ENCODE measurements around the gene TMEM176B.

TMEM176B gene

DNA sequence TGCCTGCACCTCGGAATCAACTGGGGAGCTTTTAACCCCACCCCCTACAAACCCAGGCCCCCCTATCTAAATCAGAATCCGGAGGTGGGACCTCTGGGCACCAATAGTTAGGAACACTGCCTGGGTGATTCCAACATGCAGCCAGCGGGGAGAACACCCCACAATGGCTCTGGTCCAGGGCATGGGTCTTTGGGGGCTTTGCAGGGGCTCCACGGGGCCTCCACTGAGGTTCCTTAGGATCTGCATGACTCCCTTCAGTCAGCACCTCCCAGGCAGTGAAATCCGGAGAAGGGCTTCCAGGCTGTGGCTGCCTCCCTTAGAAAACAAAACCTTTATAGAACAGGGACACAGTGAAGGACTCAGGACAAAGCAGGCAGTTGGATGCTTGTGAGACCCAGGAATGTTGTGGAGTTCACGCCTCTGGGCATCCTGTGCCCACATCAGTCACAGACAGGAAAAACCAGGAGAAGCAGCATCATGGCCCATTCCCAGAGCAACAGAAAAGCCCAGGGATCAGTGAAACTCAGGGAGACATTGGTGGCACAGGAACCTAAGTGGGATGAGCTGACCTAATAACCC lies 35.6 kb upstream of the TMEM176B start:
- Histone ChIP-seq H3K9me3 (ENCODE audit: control insufficient read depth, low read length) (peaks cover 4% of the 10 kb centered on the region), H3K4me3 (ENCODE audit: low read length) (no peak overlapping the region), H3K36me3 (ENCODE audit: control insufficient read depth, insufficient read depth, low read length, severe bottlenecking) (no peaks in the 10 kb centered on the region), H3K27me3 (replicated peaks; ENCODE audit: control insufficient read depth, insufficient read depth, low read length) (peaks cover 4% of the 10 kb centered on the region), H3K4me1 (ENCODE audit: control insufficient read depth, insufficient read depth, low read length) (no peaks in the 10 kb centered on the region), H3K9ac (ENCODE audit: low read length) (no peak overlapping the region)
- no peak for DNase-seq (ENCODE audit: low read depth)

GRCh38 chr7:150835019-150835418 lies 34.9 kb upstream of the TMEM176B start:
- Histone ChIP-seq H3K27me3 (replicated peaks; ENCODE audit: control insufficient read depth, insufficient read depth, low read length) (peaks cover 4% of the 10 kb centered on the region), H3K36me3 (ENCODE audit: control insufficient read depth, insufficient read depth, low read length, severe bottlenecking) (no peaks in the 10 kb centered on the region), H3K9ac (ENCODE audit: low read length) (no peak overlapping the region), H3K4me1 (ENCODE audit: control insufficient read depth, insufficient read depth, low read length) (no peaks in the 10 kb centered on the region), H3K4me3 (ENCODE audit: low read length) (no peak overlapping the region), H3K9me3 (ENCODE audit: control insufficient read depth, low read length) (peaks cover 4% of the 10 kb centered on the region)
- no peak for DNase-seq (ENCODE audit: low read depth)

DNA sequence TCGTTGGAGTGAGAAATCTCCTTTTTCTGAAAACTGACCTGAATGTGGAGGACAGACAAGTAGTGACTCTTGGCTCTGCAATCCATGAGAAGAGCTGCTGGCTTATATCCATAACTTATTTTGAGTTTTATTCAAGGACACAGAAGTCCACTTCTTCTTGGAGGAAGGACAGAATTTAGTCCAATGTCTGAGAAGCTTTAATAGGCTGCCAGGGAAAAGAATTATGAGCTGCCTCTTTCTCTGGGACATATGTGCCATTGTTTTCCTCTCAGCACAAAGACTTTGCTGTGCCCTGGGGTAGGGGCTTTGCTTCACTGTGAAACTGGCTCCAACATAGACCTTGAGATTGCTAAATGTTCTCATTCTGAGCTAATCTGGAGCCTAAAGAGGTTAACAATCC lies 31.7 kb upstream of the TMEM176B start:
- peaks cover 12% of the 10 kb centered on the region for H3K27me3 ChIP-seq (replicated peaks; ENCODE audit: control insufficient read depth, insufficient read depth, low read length)
- no peaks in the 10 kb centered on the region for H3K4me1 ChIP-seq (ENCODE audit: control insufficient read depth, insufficient read depth, low read length)
- no peak overlapping the region for H3K9ac ChIP-seq (ENCODE audit: low read length)
- H3K9me3 ChIP-seq (ENCODE audit: control insufficient read depth, low read length), result peaks cover 4% of the 10 kb centered on the region
- H3K4me3 ChIP-seq (ENCODE audit: low read length), result no peak overlapping the region
- no peak for DNase-seq (ENCODE audit: low read depth)
- no peaks in the 10 kb centered on the region for H3K36me3 ChIP-seq (ENCODE audit: control insufficient read depth, insufficient read depth, low read length, severe bottlenecking)

DNA sequence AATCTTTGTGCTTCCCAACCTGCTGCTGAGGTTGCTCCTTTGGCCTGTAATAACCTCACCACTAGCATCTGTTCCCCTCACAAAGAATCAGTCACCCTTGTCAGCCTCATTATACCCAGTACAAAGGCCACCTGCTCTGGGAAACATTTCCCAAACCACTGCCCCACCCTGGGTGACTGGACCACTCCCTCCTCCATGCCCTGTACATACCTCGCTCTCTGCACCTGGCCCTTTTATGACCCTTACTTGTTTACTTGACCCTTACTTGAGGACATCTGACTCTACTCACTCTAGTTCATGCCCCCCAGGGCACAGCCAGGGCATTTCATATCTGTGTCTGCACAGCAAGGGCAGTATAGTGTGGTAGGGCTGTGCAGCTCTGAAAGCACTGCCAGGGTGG lies 30.8 kb upstream of the TMEM176B start:
- peaks cover 8% of the 10 kb centered on the region for H3K27me3 ChIP-seq (replicated peaks; ENCODE audit: control insufficient read depth, insufficient read depth, low read length)
- H3K4me1 ChIP-seq (ENCODE audit: control insufficient read depth, insufficient read depth, low read length), result no peaks in the 10 kb centered on the region
- H3K9ac ChIP-seq (ENCODE audit: low read length), result no peak overlapping the region
- no peaks in the 10 kb centered on the region for H3K36me3 ChIP-seq (ENCODE audit: control insufficient read depth, insufficient read depth, low read length, severe bottlenecking)
- no peak overlapping the region for H3K4me3 ChIP-seq (ENCODE audit: low read length)
- DNase-seq (ENCODE audit: low read depth), result no peak
- H3K9me3 ChIP-seq (ENCODE audit: control insufficient read depth, low read length), result peaks cover 4% of the 10 kb centered on the region

DNA sequence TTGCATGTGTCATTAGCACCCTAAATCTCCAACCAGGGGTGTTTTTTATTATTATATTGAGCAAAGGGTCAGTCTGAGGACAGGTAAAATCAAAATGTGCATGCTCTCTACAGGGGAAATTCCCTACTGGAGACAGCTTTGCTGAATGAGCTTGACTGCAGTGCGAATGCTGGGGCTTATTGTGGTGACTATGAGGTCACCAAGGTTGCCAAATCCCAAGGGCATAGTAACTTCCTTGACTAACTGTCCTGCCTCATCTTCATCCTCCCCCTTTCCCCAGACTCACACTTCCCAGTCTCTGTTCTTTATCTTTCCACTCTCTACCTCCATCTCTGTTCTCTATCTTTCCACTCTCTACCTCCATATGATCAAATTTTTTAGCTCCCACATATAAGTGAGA lies 29.3 kb upstream of the TMEM176B start:
- H3K4me3 ChIP-seq (ENCODE audit: low read length), result no peak overlapping the region
- H3K36me3 ChIP-seq (ENCODE audit: control insufficient read depth, insufficient read depth, low read length, severe bottlenecking), result no peaks in the 10 kb centered on the region
- H3K27me3 ChIP-seq (replicated peaks; ENCODE audit: control insufficient read depth, insufficient read depth, low read length), result peaks cover 8% of the 10 kb centered on the region
- no peak overlapping the region for H3K9ac ChIP-seq (ENCODE audit: low read length)
- DNase-seq (ENCODE audit: low read depth), result no peak
- no peaks in the 10 kb centered on the region for H3K4me1 ChIP-seq (ENCODE audit: control insufficient read depth, insufficient read depth, low read length)
- H3K9me3 ChIP-seq (ENCODE audit: control insufficient read depth, low read length), result peaks cover 4% of the 10 kb centered on the region

DNA sequence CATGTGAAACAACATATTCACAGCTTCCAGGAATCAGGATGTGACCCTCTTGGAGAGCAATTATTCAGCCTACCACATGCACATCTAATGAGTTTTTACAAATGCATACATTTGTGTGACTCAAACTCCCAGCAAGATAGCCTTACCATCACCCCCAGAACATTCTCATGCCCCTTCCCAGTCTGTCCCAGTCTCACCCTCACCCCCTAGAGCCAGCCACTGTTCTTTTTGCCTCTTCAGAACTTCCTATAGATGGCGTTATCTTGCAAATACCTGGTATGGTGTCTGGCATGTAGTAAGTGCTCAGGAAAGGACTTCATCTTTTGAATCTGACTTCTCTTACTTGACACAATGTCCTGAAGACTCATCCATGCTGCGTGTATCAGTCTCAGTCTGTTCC lies 28.2 kb upstream of the TMEM176B start:
- Histone ChIP-seq H3K36me3 (ENCODE audit: control insufficient read depth, insufficient read depth, low read length, severe bottlenecking) (no peaks in the 10 kb centered on the region), H3K4me1 (ENCODE audit: control insufficient read depth, insufficient read depth, low read length) (no peaks in the 10 kb centered on the region)
- no peak for DNase-seq (ENCODE audit: low read depth)

GRCh38 chr7:150826061-150826849 lies 26.1 kb upstream of the TMEM176B start:
- Histone ChIP-seq H3K27me3 (replicated peaks; ENCODE audit: control insufficient read depth, insufficient read depth, low read length) (peaks cover 8% of the 10 kb centered on the region), H3K36me3 (ENCODE audit: control insufficient read depth, insufficient read depth, low read length, severe bottlenecking) (no peaks in the 10 kb centered on the region)
- DNase-seq (ENCODE audit: low read depth), result no peak

More for the DNA sequence above, 28.2 kb upstream of the TMEM176B start:
- Histone ChIP-seq H3K27me3 (replicated peaks; ENCODE audit: control insufficient read depth, insufficient read depth, low read length) (peaks cover 8% of the 10 kb centered on the region), H3K9me3 (ENCODE audit: control insufficient read depth, low read length) (no peaks in the 10 kb centered on the region), H3K4me3 (ENCODE audit: low read length) (no peak overlapping the region), H3K9ac (ENCODE audit: low read length) (no peak overlapping the region)

GRCh38 chr7:150824379-150825177 lies 24.4 kb upstream of the TMEM176B start:
- Histone ChIP-seq H3K27me3 (replicated peaks; ENCODE audit: control insufficient read depth, insufficient read depth, low read length) (peaks cover 8% of the 10 kb centered on the region), H3K36me3 (ENCODE audit: control insufficient read depth, insufficient read depth, low read length, severe bottlenecking) (no peaks in the 10 kb centered on the region), H3K4me3 (ENCODE audit: low read length) (no peak overlapping the region), H3K9ac (ENCODE audit: low read length) (no peak overlapping the region), H3K9me3 (ENCODE audit: control insufficient read depth, low read length) (peaks cover 5% of the 10 kb centered on the region), H3K4me1 (ENCODE audit: control insufficient read depth, insufficient read depth, low read length) (no peaks in the 10 kb centered on the region)
- no peak for DNase-seq (ENCODE audit: low read depth)

More at GRCh38 chr7:150826061-150826849, 26.1 kb upstream of the TMEM176B start:
- peaks cover 5% of the 10 kb centered on the region for H3K9me3 ChIP-seq (ENCODE audit: control insufficient read depth, low read length)
- no peak overlapping the region for H3K4me3 ChIP-seq (ENCODE audit: low read length)
- no peak overlapping the region for H3K9ac ChIP-seq (ENCODE audit: low read length)
- H3K4me1 ChIP-seq (ENCODE audit: control insufficient read depth, insufficient read depth, low read length), result no peaks in the 10 kb centered on the region

GRCh38 chr7:150823484-150824126 lies 23.4 kb upstream of the TMEM176B start:
- Histone ChIP-seq H3K4me1 (ENCODE audit: control insufficient read depth, insufficient read depth, low read length) (no peaks in the 10 kb centered on the region), H3K4me3 (ENCODE audit: low read length) (no peak overlapping the region), H3K27me3 (replicated peaks; ENCODE audit: control insufficient read depth, insufficient read depth, low read length) (peaks cover 8% of the 10 kb centered on the region), H3K9me3 (ENCODE audit: control insufficient read depth, low read length) (peaks cover 5% of the 10 kb centered on the region), H3K9ac (ENCODE audit: low read length) (no peak overlapping the region), H3K36me3 (ENCODE audit: control insufficient read depth, insufficient read depth, low read length, severe bottlenecking) (no peaks in the 10 kb centered on the region)
- DNase-seq (ENCODE audit: low read depth), result no peak

- DNase-seq (ENCODE audit: low read depth), result no peak
- Histone ChIP-seq H3K9me3 (ENCODE audit: control insufficient read depth, low read length) (peaks cover 5% of the 10 kb centered on the region), H3K27me3 (replicated peaks; ENCODE audit: control insufficient read depth, insufficient read depth, low read length) (peaks cover 2% of the 10 kb centered on the region)
These were observed 22.9 kb upstream of the TMEM176B start for GRCh38 chr7:150823043-150823442.

More at GRCh38 chr7:150823043-150823442, 22.9 kb upstream of the TMEM176B start:
- no peak overlapping the region for H3K9ac ChIP-seq (ENCODE audit: low read length)
- H3K4me1 ChIP-seq (ENCODE audit: control insufficient read depth, insufficient read depth, low read length), result no peaks in the 10 kb centered on the region
- H3K36me3 ChIP-seq (ENCODE audit: control insufficient read depth, insufficient read depth, low read length, severe bottlenecking), result no peaks in the 10 kb centered on the region
- no peak overlapping the region for H3K4me3 ChIP-seq (ENCODE audit: low read length)

Data from adipocyte (in vitro differentiated cells).